ENCODE measurements around the gene PSKH1.

DNA sequence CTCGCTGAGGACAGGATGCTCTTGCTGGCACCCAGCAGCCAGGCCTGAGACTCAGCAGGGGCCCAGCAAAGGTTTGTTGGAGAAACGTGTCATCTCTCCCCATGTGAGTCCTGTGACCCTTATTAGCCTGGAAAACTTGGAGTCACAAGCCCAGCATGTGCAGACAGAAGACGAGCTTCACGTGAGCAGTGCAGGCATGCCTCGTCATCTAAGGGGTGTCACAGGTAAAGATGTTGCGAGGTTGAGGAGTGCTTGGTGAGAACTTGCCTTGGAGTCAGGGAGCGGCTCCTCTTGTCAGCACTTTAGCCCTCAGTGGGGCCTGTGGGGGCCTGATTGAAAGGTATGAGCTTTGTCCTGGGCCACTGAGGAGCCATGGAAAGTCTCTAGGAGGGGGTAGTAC is 40.8 kb downstream of the PSKH1 start:
- TF ChIP-seq POLR2A (IDR thresholded peaks at IDR 0.05; ENCODE audit: low read depth, low read length) (peak; percentile 72), ASH2L (IDR thresholded peaks at IDR 0.05; ENCODE audit: borderline replicate concordance, low read depth) (no peak), SMC3 (IDR thresholded peaks at IDR 0.05; ENCODE audit: borderline replicate concordance, low read length) (no peak), ZBED1 (IDR thresholded peaks at IDR 0.05; ENCODE audit: borderline replicate concordance) (no peak), SPI1 (IDR thresholded peaks at IDR 0.05; ENCODE audit: borderline replicate concordance, insufficient read depth, low read depth, low read length) (no peak), JUND (IDR thresholded peaks at IDR 0.05; ENCODE audit: low read depth, low read length) (no peak), STAT3 (IDR thresholded peaks at IDR 0.05; ENCODE audit: low read depth, low read length) (no peak), RAD21 (IDR thresholded peaks at IDR 0.05; ENCODE audit: insufficient read depth, low read depth, low read length) (no peak)
